Astrocyte of the cerebellum (primary cell): Measurements from ENCODE around the gene C11orf52.
"Not testable (repeated sequence)": the region's sequence is repeated elsewhere in the genome, so short reads cannot be mapped to it uniquely, and the experiment has no call there.

ENCODE experiments used
- DNase-seq: peaks from one replicate; pipeline ENCODE4 v3.0.0-alpha.2; 2011; ENCODE audit warnings: low read depth
- H3K4me3 ChIP-seq: 2 replicates; pipeline ENCODE4 v1.5.1; 2011; ENCODE audit warnings: mild to moderate bottlenecking, low read depth, low read length, moderate library complexity
- in situ Hi-C: cut with HindIII; loops from 2 replicates; pipeline ENCODE4 v1.10.0; 2017; ENCODE audit warnings: low sequenced_read_pairs
- TF ChIP-seq, protein P1 (sequence below): IDR thresholded peaks from 2 replicates; pipeline ENCODE4 v1.5.1; 2012; ENCODE audit warnings: low read length, low read depth, moderate library complexity, mild to moderate bottlenecking; ENCODE audit errors: missing control alignments

The C11orf52 gene

DNA sequence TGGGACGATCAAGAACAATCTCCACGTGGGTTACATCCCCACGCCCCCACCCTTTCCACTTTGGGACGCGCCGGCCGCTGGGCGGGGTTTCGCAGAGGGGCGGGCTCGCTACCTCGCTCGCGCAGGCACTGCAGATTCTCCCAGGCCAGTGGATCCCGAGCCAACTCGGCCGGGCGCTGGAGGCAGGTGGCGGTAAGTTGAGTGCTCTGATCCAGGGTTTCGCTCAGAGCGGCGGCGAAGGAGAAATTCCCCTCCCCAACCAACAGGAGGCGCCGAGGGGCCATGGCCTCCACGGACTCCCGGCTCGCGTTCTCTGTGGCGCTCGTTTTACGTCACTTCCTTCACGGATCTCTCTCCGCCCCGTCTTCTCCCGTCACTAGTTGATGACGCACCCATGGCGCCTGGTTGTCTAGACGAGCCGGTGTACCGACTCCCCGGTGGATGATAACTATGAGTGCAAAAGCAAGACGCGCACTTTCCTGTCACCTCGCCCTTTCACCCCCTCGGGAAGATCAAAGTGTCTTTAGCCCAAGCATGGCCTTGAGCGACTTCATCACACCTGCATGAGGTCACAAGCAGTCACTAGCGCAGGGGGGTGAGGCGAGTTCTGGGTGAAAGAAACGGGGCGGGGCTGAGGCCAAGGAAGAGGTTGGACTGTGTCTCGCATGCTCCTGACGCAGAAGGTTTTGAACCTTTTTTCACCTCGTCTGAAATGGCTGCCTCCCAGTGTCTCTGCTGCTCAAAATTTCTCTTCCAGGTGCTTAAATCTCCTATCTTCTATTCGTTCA is 39.7 kb upstream of the C11orf52 start, which contains the start of the genes CFAP68 and FDXACB1:
CFAP68 (plus strand) TSS at position 693 of the 788 bp plus-strand sequence; CDS start at position 713, 20 bp downstream.
FDXACB1 (minus strand) TSS at position 317 of the 788 bp plus-strand sequence; CDS start at position 284, 33 bp downstream.
- TF ChIP-seq, protein P1, sequence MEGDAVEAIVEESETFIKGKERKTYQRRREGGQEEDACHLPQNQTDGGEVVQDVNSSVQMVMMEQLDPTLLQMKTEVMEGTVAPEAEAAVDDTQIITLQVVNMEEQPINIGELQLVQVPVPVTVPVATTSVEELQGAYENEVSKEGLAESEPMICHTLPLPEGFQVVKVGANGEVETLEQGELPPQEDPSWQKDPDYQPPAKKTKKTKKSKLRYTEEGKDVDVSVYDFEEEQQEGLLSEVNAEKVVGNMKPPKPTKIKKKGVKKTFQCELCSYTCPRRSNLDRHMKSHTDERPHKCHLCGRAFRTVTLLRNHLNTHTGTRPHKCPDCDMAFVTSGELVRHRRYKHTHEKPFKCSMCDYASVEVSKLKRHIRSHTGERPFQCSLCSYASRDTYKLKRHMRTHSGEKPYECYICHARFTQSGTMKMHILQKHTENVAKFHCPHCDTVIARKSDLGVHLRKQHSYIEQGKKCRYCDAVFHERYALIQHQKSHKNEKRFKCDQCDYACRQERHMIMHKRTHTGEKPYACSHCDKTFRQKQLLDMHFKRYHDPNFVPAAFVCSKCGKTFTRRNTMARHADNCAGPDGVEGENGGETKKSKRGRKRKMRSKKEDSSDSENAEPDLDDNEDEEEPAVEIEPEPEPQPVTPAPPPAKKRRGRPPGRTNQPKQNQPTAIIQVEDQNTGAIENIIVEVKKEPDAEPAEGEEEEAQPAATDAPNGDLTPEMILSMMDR = peak; percentile 90
- in situ Hi-C loops = no loop called here

DNA sequence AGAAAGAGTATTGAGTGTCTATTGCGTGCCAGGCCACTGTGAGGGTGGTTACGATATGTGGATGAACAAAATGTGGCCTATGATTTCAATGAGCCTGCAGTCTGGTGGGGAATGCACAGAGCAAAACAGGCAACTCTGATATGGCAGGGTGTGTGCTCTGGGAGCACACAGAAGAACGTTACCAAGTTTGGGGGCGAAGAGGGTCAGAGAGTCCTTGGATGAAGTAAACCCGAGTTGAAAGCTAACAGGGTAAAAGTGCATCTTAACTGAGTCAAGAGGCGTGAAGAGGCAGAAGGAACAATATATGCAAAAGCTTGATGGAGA is 39.1 kb upstream of the C11orf52 start:
- no peak for DNase-seq

More for the DNA sequence above, 39.7 kb upstream of the C11orf52 start, which contains the start of the genes CFAP68 and FDXACB1:
- H3K4me3 ChIP-seq = peak within 1 kb of the TSS; percentile 70
- DNase-seq = peak; percentile 96

DNA sequence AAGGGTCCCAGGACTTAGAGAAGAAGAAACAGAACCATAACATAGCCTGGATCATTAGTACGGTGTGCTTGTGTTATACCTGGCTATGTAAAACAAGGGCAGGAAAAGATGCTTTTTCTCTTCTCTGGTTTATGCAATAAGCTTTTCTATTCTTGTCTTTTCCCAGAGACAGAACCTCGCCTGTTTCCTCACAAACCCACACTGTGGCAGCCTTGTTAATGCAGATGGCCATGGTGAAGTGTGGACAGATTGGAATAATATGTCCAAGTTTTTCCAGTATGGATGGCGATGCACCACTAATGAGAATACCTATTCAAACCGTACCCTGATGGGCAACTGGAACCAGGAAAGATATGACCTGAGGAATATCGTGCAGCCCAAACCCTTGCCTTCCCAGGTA is 36.5 kb upstream of the C11orf52 start:
- DNase-seq = no peak
- in situ Hi-C loops = no loop called here
- TF ChIP-seq, protein P1 = no peak
- H3K4me3 ChIP-seq = no peak overlapping the region

More for the DNA sequence above, 39.1 kb upstream of the C11orf52 start:
- TF ChIP-seq, protein P1 = no peak
- peak overlapping the region; percentile 70 for H3K4me3 ChIP-seq
- in situ Hi-C loops = no loop called here

DNA sequence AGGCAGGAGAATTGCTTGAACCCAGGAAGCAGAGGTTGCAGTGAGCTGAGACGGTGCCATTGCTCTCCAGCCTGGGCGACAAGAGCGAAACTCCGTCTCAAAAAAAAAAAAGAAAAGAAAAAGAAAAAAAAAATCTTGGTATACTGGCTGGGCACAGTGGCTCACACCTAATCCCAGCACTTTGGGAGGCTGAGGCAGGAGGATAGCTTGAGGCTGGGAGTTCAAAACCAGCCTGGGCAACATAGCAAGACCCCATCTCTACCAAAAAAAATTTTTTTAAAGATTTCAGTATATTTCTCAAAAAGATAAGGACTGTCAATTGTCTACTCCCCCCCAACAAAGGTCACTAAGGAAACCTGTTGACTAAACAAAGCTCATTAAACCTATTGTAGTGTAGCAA is 33.7 kb upstream of the C11orf52 start:
- DNase-seq, in situ Hi-C loops, H3K4me3 ChIP-seq: not testable (repeated sequence)

DNA sequence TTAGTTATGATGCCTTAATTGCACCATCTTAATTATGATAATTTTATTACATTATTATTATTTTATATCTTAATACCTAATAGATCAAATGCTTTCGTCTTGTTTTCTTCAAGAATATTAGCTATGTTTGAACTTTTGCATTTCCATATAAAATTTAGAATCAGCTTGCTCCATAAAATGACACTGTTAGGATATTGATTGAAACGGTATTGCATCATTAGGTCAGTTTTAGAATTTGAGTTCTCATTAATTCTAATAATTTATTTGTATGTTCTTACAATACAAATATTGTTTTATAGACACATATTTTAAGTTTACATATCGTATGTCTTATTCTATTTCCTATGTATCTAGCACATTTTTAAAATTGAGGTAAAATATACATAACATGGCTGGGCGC is 32.7 kb upstream of the C11orf52 start:
- no peak overlapping the region for H3K4me3 ChIP-seq
- TF ChIP-seq, protein P1 = no peak
- no peak for DNase-seq
- in situ Hi-C loops = no loop called here

DNA sequence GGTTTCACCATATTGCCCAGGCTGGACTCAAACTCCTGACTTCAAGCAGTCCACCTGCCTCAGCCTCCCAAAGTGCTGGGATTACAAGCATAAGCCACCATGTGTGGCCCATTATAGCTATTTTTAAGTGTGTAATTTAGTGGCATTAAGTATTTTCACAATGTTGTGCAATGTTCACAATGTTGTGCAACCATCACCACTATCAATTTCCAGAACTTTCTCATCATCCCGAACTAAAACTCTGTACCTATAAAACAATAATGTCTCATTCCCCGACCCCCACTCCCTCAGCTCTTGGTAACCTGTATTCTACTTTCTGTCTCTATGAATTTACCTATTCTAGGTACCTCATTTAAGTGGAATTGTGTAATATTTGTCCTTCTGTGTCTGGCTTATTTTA is 31.9 kb upstream of the C11orf52 start:
- no peak for DNase-seq
- no peak overlapping the region for H3K4me3 ChIP-seq
- in situ Hi-C loops = no loop called here
- TF ChIP-seq, protein P1 = no peak

DNA sequence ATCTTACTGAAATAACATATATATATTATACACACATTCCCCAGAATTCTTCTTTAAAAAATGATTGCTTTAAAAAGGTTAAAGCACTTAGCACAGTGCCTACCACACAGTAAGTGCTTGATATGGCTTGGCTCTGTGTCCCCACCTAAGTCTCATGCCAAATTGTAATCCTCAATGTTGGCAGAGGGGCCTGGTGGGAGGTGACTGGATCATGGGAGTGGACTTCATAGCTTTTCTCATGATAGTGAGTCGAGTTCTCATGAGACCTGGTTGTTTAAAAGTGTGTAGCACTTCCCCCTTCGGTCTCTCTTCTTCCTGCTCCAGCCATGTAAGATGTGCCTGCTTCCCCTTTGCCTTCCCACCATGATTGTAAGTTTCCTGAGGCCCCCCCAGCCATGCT is 13.3 kb upstream of the C11orf52 start:
- DNase-seq = no peak
- in situ Hi-C loops = no loop called here

More for the DNA sequence above, 13.3 kb upstream of the C11orf52 start:
- TF ChIP-seq, protein P1 = no peak
- H3K4me3 ChIP-seq = no peak overlapping the region
